ENCODE results near the gene MMS22L. TPM values are rescaled to one million over a fixed set of nuclear protein-coding genes. Genes with fewer than 3 reads are reported as not detected.

The MMS22L gene, protein sequence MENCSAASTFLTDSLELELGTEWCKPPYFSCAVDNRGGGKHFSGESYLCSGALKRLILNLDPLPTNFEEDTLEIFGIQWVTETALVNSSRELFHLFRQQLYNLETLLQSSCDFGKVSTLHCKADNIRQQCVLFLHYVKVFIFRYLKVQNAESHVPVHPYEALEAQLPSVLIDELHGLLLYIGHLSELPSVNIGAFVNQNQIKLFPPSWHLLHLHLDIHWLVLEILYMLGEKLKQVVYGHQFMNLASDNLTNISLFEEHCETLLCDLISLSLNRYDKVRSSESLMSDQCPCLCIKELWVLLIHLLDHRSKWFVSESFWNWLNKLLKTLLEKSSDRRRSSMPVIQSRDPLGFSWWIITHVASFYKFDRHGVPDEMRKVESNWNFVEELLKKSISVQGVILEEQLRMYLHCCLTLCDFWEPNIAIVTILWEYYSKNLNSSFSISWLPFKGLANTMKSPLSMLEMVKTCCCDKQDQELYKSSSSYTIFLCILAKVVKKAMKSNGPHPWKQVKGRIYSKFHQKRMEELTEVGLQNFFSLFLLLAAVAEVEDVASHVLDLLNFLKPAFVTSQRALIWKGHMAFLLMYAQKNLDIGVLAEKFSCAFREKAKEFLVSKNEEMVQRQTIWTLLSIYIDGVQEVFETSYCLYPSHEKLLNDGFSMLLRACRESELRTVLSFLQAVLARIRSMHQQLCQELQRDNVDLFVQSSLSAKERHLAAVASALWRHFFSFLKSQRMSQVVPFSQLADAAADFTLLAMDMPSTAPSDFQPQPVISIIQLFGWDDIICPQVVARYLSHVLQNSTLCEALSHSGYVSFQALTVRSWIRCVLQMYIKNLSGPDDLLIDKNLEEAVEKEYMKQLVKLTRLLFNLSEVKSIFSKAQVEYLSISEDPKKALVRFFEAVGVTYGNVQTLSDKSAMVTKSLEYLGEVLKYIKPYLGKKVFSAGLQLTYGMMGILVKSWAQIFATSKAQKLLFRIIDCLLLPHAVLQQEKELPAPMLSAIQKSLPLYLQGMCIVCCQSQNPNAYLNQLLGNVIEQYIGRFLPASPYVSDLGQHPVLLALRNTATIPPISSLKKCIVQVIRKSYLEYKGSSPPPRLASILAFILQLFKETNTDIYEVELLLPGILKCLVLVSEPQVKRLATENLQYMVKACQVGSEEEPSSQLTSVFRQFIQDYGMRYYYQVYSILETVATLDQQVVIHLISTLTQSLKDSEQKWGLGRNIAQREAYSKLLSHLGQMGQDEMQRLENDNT
- total RNA-seq: 12.3 and 20.4 TPM in 2 replicates

DNA sequence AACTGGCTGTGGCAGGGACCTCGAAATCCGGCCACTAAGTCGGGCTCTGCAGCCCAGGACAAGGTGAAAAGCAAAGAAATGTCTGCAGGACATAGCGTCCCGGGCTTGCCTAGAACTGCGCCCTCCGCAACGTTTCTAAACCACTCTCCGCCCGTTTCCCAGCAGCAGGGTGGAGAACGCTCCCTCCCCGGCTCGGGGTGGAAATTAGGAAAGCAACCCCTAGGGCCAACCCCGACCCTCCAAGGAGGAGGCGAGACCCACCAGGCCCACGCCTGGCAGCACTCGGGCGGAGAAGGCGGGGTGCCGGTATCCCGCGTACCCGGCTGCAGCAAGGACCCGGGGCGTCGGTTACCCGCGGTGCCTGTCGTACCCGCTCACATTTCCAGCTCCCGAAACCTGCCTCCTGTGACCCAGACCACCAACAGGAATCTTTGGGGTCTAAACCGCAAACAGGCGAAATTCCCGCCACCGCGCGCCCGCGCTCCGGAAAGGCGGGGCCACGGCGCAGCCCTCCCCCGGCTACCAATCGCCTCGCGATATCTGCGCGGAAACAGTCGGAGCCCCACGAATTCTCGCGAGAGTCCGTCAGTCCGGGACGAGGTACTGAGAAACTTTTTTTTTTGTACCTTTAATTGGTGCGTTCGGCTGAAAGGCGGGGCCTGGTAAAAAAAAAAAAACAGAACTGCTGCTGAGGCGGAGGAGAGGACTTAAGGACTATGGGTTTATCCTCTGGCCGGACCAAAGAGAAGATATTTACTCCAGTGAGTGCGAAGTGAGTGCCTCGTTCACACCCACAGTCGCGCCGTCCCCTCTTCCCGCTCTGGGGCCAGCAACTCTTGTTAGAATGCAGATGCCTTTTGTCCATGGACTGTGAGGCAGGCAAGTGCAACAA, at the start of gene MMS22L:
MMS22L (minus strand) TSS at position 491 of the 892 bp plus-strand sequence. CDS start 739 bp downstream, outside the sequence.
- peak; percentile 96 for DNase-seq

DNA sequence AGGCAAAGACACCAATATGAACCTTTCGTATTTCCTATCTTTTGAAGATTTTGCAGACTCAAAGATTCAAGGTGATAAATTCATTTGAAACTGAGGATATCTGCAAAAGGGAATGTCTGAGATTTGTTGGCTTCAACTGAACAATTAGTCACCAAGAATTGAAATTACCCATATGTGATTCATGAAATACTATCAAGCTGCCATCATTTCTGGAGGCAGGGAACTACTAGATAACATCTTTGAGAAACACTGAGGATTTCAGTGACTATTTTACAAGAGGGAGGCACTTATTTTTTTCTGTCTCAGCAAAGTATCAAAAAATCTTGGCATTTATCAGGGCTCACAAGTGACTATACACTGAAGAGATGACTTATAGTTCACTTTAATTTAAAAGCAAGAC, 39.8 kb upstream of the MMS22L start:
- DNase-seq: no peak

DNA sequence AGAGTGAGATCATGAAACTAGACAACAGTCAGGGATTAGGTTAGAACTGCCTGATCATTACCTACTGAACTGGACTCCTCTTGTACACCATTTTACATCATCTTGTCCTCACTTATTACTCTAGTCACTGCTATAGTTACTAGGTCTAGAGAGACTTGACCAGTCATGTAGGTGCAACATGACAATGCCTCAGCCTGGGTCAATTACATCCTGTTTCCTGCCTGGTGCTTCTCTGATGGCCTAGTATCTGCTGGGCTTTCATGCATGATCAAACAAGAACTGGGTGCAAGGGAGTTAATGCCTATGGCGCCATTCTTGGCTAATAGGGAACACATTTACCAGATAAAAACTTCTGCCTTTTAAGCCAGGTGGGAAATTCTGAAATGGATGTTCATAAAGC, 39.2 kb upstream of the MMS22L start:
- DNase-seq: no peak

DNA sequence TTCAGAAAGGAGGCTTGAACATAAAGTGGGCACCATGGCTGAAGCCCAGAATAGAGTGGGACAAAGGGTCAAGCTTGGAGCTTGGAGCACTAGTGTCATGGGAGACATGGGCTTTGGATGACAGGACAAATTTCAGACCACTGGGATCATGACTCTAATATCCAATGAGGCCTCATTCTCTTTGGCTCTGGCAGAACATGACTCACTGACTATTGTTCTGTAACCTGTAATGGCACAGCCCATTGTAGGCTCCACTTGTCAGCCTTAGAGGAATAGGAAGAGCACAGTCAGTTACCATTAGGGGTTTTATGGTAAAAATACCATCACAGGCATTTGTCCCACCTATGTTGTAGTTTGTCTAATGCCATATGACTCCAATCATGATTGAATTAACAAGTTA, 34.0 kb upstream of the MMS22L start:
- DNase-seq: peak; percentile 14

DNA sequence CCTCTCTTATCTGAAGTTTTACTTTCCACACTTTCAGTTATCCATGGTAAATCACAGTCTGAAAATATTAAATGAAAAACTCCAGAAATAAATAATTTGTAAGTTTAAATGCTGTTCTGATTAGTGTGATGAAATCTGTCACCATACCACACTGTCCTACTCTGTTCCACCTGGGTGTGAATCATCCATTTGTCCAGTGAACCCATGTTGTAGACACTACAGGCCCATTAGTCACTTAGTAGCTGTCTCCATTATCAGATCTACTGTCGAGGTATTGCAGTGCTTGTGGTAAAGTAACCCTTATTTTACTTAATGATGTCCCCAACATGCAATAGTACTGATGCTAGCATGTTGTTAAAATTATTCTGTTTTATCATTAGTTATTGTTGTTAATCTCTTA, 29.2 kb upstream of the MMS22L start:
- DNase-seq: no peak

DNA sequence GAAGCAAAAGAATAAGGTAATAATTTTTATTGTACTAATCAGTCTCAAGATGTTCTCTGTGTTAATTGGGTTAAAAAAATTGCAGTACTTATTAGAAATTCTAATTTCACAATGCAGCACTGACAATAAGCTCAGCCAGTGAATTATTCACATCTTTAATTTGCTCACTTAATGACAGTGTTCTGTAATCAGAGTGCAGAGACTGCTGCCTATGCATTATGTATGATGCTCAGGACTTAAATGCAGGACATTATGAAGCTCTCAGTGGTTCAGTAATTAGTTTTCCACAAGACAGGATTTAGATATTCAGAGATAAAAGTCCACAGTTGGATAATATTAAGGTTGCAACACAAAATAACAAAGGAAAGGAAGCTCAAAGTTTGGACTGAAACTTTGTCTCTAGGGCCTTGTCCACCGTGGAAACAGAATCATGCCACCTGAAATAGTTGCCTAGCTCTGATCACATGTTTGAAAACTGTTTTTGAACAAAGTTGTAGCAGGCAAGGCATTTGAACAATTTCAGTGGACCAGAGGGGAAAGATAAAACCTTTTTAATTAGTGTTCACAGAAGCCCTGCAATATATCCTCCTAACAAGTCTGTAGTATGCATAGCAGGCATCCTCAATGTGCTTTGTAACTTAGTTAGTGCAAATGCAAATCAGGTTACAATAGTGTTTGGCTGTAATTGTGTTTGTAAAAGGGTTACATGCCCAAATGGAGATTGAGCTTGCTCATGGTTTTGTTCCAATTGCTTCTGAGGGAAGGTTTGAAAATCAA, 23.7 kb upstream of the MMS22L start:
- no peak for DNase-seq

DNA sequence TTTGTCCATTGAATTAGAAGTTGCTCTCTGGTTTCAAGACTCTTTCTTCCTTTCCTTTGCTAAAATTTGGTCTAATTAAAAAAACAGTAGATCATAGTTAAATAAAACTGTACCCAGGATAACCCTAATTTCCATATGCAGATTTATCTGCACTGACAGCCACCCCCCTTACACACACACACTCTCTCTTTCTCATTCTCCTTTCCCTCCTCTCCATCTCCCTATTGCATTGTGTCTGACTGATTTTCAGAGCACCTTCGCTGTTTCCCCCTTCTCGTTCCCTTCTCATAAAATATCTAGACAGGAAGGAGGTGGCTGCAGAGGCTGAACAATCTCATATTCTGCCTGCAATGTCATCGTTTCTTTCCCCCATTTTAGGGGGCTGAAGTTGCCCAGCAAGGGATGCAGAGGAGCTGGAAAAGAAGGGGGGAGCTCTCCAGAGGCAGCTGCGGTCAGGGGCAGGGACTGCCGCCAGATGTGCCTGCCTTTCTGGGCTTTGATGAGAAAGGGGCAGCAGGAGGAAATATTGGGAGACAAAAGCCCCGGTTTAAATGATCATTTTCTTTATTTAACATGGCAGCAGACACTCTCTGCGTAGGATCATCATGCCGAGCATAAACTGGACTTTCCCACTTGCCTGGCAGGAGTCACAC, 22.5 kb upstream of the MMS22L start:
- DNase-seq: no peak

DNA sequence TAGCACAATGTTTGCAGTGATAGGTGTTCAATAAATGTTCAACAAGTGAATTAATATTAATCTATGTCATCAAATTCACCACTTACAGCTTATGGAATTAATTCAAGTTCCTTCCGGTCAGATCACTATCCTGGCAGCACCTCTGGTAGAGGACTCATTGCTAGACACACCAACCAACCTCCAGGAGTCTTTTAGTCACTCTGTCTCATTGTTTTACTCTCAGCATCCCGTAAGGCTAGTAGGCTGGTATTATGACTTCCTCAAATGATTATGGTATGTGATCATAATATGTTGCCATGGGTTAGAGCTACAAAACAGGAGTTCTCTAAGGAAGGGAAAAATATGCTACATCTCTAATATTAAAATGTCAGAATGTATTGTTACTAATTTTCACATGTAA, 21.7 kb upstream of the MMS22L start:
- DNase-seq: no peak

DNA sequence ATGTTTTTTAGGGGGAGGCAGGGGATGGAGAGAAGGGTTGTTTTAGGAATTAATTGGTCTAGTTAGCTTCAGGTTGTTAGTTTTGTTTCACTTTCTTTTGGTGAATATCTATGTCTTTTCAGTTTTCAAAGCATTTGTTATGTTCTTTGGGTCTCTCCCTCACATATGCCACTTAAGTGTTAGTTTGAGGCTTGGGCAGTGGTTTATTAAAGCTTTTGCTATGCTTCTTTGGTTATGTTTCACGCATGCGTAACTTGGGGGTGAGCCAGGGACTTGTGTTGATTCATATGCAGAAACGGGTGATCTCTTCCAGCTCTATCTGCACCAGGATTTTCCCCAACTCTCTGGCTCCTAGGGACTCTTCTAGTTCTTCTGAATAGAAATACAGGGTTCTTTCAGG, 11.4 kb upstream of the MMS22L start:
- no peak for DNase-seq

DNA sequence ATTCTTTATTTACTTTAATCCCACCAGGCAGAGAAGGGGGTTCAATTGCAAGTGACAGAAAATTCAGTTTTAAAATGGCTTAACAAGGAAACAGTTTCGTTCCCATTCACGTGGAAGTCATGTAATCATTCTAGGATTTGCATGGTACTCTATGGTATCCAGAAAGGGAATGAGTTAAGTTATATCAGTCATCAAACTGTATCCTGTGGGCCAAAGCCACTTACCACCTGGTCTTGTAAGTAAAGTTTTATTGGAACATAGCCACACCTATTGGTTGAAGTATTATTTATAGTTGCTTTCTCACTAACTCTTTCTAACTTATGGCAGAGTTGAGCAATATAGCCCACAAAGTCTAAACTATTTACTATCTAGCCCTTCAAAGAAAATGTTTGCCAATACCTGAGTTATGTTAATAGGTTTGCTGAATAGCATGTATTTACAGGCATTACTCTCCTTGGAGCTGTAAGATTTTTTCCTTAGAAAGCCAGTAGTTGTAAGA, 10.2 kb upstream of the MMS22L start:
- DNase-seq: no peak

DNA sequence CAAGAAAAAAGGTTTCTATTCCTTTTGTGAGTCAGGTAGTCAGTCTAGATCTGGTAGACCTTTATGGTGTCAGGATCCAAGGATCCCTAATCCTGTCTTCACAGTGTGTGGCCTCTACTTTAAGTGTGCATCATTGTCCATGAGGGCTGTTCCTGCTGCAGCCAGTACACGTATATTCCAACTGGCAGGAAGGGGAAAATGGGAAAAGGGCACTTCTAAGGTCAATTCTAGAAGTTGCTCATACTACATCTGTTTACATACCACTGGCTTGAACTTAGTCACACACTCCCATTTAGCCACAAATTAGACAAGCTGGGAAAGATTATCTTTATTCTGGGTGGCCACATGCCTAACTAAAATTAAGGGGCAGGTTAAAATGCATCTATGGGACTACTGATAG, 9.7 kb upstream of the MMS22L start:
- no peak for DNase-seq

DNA sequence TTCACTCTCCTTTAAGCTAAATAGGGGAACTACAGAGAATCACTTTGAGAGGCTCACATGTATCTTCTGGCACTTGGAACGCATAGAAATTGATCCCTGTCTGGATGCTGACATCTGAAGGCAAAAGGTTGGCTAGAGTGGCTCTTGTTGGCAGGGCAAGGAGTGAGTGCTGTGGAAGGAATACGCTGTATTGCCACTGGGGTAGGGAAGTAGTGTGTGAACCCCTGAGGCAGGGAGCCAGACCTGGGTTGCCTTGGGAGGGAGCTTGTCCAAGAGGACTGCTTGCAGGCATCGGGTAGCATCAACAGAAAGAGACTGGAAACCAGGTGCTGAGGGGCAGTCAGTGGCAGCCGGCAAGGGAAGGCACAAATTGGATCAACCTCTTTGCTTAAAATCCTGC, 8.9 kb upstream of the MMS22L start:
- DNase-seq: no peak

DNA sequence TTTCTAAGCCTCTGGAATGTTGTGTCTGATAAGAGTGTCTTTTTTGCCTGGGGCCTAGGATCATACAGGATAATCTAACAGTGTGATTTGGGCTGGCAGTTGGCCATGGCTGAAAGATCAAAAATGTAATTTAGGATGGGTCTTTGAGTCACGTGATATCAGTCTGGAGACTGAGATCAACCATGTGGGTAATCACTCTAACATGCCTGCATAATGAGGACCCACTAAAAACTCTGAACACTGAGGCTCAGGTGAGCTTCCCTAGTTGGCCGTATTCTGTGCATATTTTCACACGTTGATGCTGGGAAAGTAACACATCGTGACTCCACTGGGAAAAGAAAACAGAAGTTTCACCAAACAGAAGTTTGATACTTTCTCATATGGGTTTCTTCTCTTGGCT, 6.3 kb upstream of the MMS22L start:
- no peak for DNase-seq

DNA sequence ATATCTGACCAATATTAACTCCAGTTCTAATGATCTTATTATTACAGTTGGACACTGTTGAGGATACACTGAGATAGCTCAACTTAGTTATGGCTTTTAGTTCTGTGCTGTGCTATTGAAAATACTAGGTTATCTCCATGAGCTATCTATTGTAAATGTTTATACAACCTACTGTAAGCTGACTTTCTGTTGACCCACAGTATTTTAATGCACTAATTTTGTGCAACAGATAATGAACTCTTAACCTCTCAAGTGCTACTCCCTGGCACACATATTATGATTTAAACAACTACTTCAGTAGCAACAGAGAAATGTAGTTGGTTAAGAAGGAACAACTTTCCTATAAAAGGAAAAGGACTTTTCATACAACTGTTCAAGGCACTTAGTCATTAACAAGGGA, 5.2 kb upstream of the MMS22L start:
- DNase-seq: no peak

DNA sequence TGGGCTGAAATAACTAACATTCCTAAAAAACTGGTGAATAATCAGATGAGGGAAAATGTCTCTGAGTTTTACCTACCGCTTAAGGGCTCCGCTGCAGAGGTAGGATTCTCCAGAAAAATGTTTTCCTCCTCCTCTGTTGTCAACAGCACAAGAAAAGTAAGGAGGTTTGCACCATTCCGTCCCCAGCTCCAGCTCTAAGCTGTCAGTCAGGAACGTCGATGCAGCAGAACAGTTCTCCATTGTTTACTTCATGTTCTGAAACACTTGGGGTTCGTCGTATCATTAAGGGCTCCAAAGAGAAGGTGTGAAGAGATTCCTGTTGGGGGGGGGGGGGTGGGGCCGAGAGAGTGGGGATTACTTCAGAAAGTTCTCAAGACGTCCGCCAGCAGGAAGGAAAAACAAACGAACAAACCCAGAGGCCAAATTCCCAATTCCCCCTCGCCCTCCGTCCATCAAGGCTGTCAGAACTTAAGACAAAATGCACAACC, 734 bp downstream of the MMS22L start:
- DNase-seq: peak; percentile 41

DNA sequence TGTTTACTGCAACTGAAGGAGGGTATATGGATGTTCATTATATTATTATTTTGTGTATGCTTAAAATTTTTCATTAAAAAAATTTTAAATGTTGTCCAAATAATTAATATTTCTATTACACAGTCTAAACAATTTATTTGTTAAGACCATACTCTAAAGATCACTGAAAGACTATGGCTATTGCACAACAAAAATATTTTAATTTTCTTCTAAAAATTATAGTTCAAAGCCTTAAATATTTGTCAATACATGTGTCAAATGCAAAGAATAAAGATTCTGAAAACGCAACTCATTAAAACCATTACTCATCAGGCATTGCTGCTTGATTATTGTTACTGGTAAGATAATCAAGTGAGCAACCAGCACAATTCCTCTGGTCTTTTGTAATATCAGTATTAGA, 2.2 kb downstream of the MMS22L start:
- no peak for DNase-seq

DNA sequence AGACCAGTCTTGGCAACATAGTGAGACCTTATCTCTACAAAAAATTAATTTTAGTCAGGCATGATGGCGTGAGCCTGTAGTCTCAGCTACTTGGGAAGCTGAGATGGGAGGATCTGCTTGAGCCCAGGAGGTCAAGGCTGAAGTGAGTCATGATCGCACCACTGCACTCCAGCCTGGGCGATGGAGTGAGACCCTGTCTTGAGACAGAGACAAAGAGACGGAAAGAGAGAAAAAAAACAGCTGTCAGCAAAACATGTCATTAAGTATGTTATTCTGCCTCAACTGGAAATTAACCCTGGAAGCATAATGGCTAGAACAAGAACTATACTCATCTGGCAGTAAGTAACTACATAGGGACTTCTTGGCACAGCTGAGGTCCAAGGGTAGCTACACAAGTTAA, 7.2 kb downstream of the MMS22L start:
- no peak for DNase-seq

DNA sequence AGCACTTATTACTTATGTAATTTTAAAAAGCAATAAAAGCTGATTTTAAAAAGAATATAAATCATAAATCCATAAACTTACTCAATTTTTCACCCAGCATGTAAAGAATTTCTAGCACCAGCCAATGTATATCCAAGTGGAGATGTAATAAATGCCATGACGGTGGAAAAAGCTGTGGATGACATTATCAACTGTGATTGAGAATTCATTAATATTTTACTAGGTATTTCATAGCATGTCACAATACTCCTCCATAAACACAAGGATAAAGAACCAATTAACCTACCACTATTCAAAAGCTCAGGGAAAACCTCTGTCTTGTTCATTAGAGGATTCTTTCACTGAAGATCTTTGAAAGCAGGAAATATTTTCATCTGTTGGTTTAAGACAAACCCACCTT, 13.2 kb downstream of the MMS22L start:
- no peak for DNase-seq

DNA sequence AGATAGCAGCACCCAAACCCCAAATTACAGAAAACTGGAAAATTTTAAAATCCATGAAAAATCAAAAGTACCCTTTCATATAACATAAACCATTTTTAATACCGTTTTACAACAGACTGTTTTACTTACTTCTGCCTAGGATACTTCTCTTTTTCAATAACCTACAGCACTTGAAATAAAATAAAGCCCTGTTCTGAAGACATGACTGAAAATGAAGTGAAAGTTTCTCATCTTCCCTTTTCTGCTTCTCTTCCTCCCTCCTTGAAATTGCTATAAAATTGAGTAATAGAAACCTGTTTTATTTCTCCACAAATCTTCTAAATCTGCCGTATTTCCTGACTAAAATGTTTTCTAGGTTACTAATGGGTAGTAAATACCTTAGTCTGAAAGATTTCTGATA, 20.3 kb downstream of the MMS22L start:
- DNase-seq: no peak

DNA sequence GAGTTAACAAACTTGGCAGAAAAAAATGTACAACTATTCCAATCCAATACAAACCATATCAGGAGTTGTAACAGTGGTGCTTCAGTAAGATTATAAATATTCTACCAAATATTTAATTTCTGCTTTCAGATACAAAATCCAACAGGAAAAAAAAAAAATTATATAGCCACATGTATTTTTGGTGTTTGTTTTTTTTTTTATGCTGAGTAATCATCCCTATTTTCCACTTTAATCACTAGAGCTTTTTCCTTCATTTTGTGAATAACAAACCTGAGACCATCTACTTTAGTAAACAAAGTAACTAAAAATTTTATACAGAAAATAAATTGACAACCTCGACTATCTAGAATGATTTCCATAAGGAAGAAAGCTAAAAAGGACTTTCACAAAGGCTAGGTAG, 36.2 kb downstream of the MMS22L start:
- DNase-seq: no peak

Data from dermis blood vessel endothelial cell (primary cell).